HEK293 (cell line): Measurements from ENCODE around the gene ASPSCR1.

ENCODE experiments used
- CTCF ChIA-PET: fragments of 350-600 bp; formaldehyde crosslinking; extraction: SDS; loops from one replicate; lab custom pipeline; 2021; ENCODE audit warnings: antibody characterized with exemption; lab: Yijun Ruan, JAX
- POLR2A ChIA-PET: fragments of 300-600 bp; formaldehyde crosslinking; extraction: SDS; loops from one replicate; lab custom pipeline; 2020; ENCODE audit warnings: antibody characterized with exemption, inconsistent platforms; lab: Yijun Ruan, JAX
- H3K27ac ChIP-seq: fragments of 200-500 bp; sonication (Bioruptor generic); 2 replicates; pipeline ENCODE4 v1.5.1; 2014; ENCODE audit warnings: low read depth, low read length, control low read depth, inconsistent platforms; ENCODE audit errors: extremely low read depth
- H3K36me3 ChIP-seq, 2 experiments: fragments of 200-500 bp in 1 of 2; sonication (Bioruptor generic) in 1 of 2; 1 replicate in 1 of 2; 2 replicates in 1 of 2; pipeline ENCODE4 v1.5.1; 2014 to 2017; ENCODE audit warnings: inconsistent platforms in 2 of 2, low read length in 2 of 2; ENCODE audit not compliant: control insufficient read depth in 2 of 2, insufficient read depth in 1 of 2
- H3K4me1 ChIP-seq: fragments of 200-500 bp; sonication (Bioruptor generic); 2 replicates; pipeline ENCODE4 v1.5.1; 2014; ENCODE audit warnings: mild to moderate bottlenecking, low read length, inconsistent platforms; ENCODE audit not compliant: control insufficient read depth, insufficient read depth
- H3K4me3 ChIP-seq: 2 replicates; pipeline ENCODE4 v1.5.1; 2011; ENCODE audit warnings: low read depth, mild to moderate bottlenecking, control low read depth, low read length, moderate library complexity
- H3K9me3 ChIP-seq: fragments of 200-500 bp; sonication (Bioruptor generic); 2 replicates; pipeline ENCODE4 v1.5.1; 2014; ENCODE audit warnings: low read depth, low read length, inconsistent platforms; ENCODE audit not compliant: control insufficient read depth, insufficient read depth
- KLF10 ChIP-seq: fragments of 450-650 bp; IDR thresholded peaks from 2 replicates; pipeline ENCODE4 v1.5.1; 2018; ENCODE audit warnings: missing biosample characterization, mild to moderate bottlenecking, missing genetic modification characterization
- PRDM10 ChIP-seq: fragments of 450-650 bp; formaldehyde crosslinking; IDR thresholded peaks from 2 replicates; pipeline ENCODE4 v1.5.1; 2016; ENCODE audit warnings: missing biosample characterization, missing genetic modification characterization
- PRDM4 ChIP-seq: fragments of 450-650 bp; formaldehyde crosslinking; IDR thresholded peaks from 2 replicates; pipeline ENCODE4 v1.5.1; 2017; ENCODE audit warnings: missing biosample characterization, missing genetic modification characterization
- SCRT1 ChIP-seq: fragments of 450-650 bp; formaldehyde crosslinking; IDR thresholded peaks from 2 replicates; pipeline ENCODE4 v1.5.1; 2016; ENCODE audit warnings: missing biosample characterization, missing genetic modification characterization, borderline replicate concordance
- ZBTB44 ChIP-seq: fragments of 450-650 bp; IDR thresholded peaks from 2 replicates; pipeline ENCODE4 v1.5.1; 2018; ENCODE audit warnings: missing biosample characterization, mild to moderate bottlenecking, missing genetic modification characterization
- ZIC2 ChIP-seq: fragments of 450-650 bp; formaldehyde crosslinking; IDR thresholded peaks from 2 replicates; pipeline ENCODE4 v1.5.1; 2016; ENCODE audit warnings: missing biosample characterization, missing genetic modification characterization
- ZNF174 ChIP-seq: fragments of 450-650 bp; formaldehyde crosslinking; IDR thresholded peaks from 2 replicates; pipeline ENCODE4 v1.5.0; 2017; ENCODE audit warnings: missing biosample characterization, mild to moderate bottlenecking, missing genetic modification characterization
- ZNF404 ChIP-seq: fragments of 450-650 bp; formaldehyde crosslinking; IDR thresholded peaks from 2 replicates; pipeline ENCODE4 v1.5.1; 2017; ENCODE audit warnings: missing biosample characterization, missing genetic modification characterization
- ZNF658 ChIP-seq: fragments of 450-650 bp; formaldehyde crosslinking; IDR thresholded peaks from 2 replicates; pipeline ENCODE4; 2016; ENCODE audit warnings: missing biosample characterization, missing genetic modification characterization
- ZNF707 ChIP-seq: fragments of 450-650 bp; formaldehyde crosslinking; IDR thresholded peaks from 2 replicates; pipeline ENCODE4 v1.5.1; 2016; ENCODE audit warnings: missing biosample characterization, missing genetic modification characterization

The ASPSCR1 gene

GRCh38 chr17:81956607-81957589 lies 20.5 kb upstream of the ASPSCR1 start:
- Histone ChIP-seq H3K36me3 (no peaks in the 10 kb centered on the region), H3K9me3 (no peaks in the 10 kb centered on the region), H3K4me1 (peaks cover 4% of the 10 kb centered on the region; the same call in 1 of the 2 replicates), H3K4me3 (no peak overlapping the region), H3K27ac (no peak overlapping the region)
- 0 out of 2 replicates have a peak, but pooled peaks have one; percentile 43 for TF ChIP-seq ZBTB44 (tag by site-specific recombination)
- no peak for TF ChIP-seq SCRT1 (tag by site-specific recombination)
- CTCF ChIA-PET = interaction anchor here (0.7 kb wide), 1 partner anchor 68 kb away, joined by 4 read pairs; no protein-coding TSS in a partner anchor
- POLR2A ChIA-PET = no interaction called here

- peaks cover 4% of the 10 kb centered on the region; the same call in 1 of the 2 replicates for H3K4me1 ChIP-seq
- no peak overlapping the region for H3K27ac ChIP-seq
- TF ChIP-seq ZNF404 (no peak), ZNF658 (tag by site-specific recombination) (no peak), ZNF174 (tag by site-specific recombination) (no peak), PRDM4 (tag by site-specific recombination) (no peak), PRDM10 (no peak), ZIC2 (tag by site-specific recombination) (peak; percentile 37; the same call in 1 of the 2 replicates), ZNF707 (tag by site-specific recombination) (no peak), KLF10 (no peak)
- ChIA-PET POLR2A (no interaction called here), CTCF (interaction anchor here (0.6 to 0.7 kb wide), 2 partner anchors 45 to 67 kb away, joined by 3 to 4 read pairs; no protein-coding TSS in a partner anchor)
- H3K9me3 ChIP-seq = no peaks in the 10 kb centered on the region
- no peaks in the 10 kb centered on the region for H3K36me3 ChIP-seq
- H3K4me3 ChIP-seq = no peak overlapping the region
Observed at GRCh38 chr17:81957691-81958432, 19.6 kb upstream of the ASPSCR1 start.
